Left kidney (tissue), 2 donors: ENCODE results near the gene EFNB2. TPM values are rescaled to one million over a fixed set of nuclear protein-coding genes. Genes with fewer than 3 reads are reported as not detected.

Experiments used
- DNase-seq: peaks from one replicate; pipeline ENCODE4 v3.0.0-alpha.2; 2013
- polyA plus RNA-seq: library from polyadenylated mRNA; unstranded; fragments of 120-200 nt; gene quantifications from one replicate; pipeline ENCODE4 v1.2.1, GENCODE V29; 2013; ENCODE audit not compliant: insufficient read length

The EFNB2 gene
- polyA plus RNA-seq, 1 donor: 140 TPM

DNA sequence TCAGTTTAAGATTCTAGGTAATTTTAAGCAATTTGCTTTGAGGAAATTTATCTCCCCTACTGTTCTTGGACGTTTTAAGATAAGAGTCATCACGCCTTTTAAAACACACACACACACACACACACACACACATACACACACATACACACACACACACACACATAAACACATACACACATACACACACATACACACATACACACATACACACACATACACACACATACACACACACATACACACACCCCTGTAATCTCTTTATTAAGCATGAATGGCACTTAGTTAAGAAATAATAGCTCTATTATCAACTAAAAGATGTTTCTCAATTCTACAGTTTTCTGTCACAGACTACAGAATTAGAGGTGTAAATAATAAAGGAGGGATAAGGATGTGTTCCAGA is 49.2 kb downstream of the EFNB2 start:
- no peak for DNase-seq

DNA sequence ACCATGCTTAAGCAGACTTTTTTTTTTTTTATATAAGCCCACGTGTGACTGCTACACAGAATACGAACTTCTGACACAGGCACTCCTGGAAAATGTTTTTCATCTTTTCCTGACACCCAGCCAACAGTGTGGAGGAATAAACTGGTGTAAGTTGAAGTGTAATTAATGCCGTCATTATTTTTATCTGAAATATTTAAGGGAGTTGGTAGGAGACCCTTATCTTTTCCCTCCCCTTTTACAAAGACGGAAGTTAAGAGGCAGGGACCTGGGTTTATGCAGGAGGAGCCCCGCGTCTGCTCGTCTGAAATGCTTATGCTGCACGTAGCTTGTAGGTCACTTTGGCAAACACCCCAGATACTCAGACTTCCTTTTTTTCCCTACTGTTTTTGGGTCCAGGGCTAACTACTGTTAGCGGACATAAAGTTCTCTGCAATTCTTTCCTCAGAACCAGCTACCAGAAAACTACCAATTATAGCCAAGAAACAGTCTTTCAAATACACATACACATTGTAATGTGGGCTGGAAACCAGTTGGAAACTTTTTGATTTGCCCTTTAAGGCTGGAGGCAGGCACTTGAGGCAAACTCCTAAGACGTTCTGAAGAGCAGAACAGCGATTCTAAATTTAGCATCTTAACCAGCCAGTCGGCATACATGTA is 50.8 kb downstream of the EFNB2 start:
- DNase-seq: no peak

DNA sequence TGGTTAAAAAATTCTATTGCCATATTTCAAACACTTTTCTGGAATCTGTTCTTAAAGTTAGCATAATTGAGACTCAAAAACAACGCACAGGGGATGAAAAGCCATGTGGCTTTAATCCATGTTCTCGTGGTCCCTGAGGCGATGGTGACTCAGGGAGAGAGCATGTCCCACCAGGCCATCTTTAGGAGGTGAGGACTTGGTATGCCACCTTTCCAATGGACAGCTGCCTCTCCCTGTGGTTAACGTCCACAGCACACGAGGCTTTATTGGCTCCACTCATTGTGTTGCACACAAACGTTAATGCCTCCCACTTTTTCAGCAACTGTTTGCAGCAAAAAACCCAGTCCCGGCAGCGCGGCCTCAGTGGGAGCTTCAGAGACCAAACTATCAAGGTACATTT is 51.4 kb downstream of the EFNB2 start:
- DNase-seq: no peak

DNA sequence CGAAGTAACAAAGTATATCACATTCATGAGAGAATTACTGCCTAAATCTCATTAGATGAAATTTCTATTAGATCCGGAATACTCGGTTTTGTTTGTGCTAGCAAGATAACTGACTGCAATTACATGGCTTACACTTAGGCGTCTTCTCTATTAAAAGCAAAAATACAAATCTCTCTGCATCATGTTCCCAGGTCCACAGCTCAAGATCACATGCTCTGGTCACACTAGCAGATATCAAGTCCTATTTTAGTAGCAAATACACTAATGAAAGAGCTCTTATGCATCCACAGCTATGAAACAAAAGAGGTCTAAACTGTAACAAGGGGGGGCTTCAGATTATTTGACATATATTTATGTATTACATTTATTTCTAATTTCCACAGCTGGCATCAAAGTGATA is 53.5 kb downstream of the EFNB2 start:
- no peak for DNase-seq

DNA sequence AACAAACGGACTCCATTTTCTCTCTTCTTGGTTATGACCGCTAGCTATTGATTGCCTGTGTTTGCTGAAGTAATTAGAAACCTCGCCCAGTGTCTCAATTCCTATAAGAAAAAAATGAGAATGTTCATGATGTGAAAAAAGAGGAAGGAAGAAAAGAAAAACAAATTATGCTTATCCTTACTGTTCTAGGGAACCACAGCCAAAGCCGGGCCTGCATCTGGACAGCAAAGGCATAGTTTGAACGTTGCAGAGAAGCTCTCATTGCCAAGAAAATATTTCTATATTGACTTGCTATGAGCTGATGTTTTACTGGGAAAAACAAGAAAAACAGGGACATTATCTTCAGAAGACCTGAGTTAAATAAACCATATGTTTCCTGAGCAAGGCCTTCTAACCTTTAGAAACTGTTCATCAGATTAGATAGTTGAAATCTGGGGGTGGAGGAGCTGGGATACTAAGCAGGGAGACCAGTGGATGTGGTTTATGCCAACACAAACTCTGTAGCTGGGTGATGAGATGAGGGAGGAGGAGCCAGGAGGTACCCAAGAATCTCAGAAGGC is 55.0 kb downstream of the EFNB2 start:
- no peak for DNase-seq

DNA sequence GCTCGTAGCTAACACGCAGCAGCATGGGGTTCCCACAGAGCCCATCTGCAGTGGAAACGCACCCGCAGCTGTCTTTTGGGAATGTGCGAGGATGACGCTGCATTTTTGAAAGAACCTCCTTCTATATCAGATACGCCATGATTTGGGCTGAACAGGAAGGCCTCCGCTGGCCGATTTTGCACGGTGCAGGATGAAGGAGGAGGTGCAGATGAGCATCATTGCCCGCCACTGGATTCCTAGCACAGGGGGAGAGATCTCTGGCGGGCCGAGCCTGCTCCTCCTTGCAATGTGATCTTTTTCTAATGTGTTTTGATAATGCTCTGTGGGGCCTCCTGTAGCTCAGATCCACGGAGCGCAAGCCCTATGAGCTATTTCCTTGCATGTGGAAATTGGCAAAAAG is 55.5 kb downstream of the EFNB2 start:
- DNase-seq: no peak

DNA sequence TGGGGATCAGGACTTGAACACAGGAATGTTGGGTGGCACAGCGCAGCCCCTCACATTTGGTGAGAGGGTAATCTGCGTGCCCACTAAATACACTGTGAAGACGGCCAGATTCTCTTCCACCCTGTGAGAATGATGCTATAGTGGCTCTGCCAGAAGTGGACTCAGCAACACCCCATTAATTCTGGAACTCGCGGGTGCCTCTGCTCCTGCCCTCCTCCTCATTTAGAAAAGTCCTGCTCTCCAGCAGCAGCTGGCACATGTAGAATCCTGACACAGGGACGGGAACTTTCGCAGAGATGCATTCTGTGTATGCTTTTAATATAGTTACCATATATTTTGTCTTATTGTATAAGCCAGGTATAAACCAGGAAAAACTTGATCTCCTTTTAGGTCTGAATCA is 57.3 kb downstream of the EFNB2 start:
- DNase-seq: no peak

DNA sequence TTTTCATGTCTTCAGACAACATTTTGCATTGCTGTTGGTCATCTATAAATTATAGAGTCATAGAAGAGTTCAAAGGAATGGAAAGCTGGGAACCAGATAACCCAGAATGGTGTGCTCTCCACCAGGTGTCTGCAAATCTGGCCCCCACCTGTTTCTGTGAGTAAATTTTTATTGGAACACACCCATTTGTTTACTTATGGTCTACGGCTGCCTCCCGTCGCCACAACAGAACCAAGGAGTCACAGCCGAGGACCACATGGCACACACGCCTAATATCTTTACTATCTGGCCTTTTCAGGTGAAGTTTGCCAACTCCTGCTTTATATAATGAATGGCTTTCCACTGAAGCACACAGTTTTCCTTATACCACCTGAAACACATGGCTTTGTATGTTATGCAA is 58.2 kb downstream of the EFNB2 start:
- no peak for DNase-seq

DNA sequence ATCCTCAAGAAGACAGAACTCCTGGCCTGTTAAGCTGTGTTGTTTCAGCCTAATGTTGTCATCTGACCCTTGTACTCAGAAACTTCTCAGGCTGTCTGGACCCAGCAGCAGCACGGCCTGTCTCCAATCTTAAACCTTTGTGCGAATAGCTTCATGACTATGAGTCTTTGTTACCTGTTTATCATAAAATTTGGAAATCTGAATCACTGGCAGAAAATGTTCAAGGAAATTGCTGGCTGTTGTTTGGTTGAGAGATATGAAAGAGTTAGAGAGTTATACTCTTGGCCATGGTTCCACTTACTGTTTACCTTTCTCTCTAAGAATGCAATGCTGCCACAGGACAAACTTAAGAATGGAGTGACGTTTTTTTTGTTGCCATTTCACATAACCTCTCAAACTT is 59.6 kb downstream of the EFNB2 start:
- DNase-seq: no peak

DNA sequence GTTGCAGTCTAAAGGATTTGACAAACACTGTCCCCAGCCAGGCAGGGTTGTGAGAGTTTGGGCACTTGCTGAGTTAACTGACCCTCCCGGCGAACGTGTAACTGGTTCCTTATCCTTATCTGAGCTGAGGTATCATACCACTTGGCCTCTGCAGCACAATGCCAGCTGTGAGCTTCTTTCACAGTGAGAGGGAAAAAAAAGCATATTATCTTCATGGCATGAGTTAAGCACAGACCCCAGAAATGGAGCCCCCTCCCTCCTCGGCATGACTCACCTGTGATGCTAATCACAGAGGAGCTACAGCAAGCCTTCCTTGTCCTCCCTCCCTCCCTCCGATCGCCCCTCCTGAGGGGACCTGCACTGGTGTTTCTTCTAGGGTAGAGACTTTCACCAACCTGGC is 60.5 kb downstream of the EFNB2 start:
- no peak for DNase-seq

DNA sequence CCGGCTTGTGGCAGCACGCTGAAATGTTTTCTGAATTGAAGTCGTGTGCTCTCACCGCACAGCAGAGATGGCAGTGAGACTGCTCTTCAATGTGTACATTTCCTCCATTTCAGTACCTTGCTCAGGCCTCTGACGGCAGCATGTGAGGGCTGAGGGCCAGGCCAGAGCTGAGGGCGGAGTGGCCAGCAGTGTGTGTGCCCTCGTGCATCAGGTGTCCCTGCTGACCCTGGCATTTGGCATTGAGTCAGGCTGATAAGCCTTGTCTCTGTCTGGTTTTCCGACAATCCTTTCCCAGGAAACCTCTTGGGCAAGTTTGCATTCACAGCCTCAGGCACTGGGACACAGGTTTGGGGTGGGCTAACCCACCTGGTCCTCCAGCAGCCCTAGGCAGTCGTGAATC is 62.3 kb downstream of the EFNB2 start:
- DNase-seq: no peak

DNA sequence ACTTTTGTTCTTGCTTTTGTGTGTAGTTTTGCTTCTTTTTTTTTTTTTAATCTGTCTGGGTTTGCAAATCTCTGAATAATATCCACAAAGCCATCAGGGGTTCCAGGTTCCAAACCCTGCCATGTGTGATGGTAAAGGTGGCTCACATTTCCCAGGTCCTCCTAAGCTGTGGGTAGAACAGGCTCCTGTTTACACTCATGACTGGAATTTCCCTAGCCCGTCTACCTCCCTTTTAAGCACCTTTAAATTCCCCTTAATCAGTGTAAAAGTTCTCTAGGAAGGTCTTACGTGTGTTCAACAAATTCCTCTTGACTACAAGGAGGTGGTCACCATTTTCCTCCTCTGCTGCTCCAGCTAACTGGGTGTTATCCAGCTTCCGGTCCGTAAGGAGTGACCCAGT is 62.8 kb downstream of the EFNB2 start:
- DNase-seq: no peak

DNA sequence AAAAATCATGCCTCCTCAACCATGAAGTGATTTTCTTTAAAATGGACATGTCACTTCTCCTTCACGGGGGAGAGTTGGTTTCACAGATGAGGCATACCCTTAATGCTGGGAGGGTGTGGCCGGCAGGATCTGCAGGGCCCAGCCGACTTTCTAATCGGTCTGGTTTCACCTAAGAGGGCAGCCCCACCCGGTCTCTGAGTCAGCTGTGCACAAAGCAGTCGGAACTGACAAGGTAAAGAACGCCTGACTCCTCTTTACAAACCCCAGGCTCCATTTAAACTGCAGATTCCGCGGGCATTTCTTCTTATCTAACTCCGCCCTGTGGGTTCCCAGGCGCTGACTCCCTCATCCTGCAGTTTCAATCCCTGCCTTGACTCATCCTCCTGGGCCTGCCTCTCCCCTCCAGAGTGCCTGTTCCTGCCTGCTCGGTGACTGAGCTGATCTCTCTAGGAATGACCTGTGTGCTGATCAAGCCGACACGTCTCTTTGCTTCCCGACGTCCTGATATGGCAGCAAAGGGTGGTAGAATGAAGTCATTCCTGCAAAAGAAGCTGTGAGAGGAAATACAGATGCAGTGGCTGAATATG is 63.4 kb downstream of the EFNB2 start:
- no peak for DNase-seq

DNA sequence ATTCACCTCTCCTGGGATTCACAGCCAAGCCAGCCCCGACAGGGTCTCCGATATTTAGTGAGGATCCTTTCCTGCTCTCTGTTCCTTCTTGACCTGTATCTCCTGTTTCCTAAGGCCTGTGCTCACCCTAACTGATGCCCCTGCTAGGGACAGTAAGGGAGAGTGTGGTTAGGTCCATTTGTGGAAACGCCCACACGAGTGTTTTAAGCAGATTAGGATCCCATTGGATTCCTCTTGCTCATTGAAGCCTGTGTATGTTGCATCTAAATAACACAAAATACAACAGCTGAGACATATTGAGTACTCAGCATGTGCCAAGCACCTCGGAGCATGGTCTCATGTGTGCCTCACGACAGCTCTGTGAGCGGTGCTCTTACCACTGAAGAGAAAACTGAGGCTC is 64.9 kb downstream of the EFNB2 start:
- no peak for DNase-seq

DNA sequence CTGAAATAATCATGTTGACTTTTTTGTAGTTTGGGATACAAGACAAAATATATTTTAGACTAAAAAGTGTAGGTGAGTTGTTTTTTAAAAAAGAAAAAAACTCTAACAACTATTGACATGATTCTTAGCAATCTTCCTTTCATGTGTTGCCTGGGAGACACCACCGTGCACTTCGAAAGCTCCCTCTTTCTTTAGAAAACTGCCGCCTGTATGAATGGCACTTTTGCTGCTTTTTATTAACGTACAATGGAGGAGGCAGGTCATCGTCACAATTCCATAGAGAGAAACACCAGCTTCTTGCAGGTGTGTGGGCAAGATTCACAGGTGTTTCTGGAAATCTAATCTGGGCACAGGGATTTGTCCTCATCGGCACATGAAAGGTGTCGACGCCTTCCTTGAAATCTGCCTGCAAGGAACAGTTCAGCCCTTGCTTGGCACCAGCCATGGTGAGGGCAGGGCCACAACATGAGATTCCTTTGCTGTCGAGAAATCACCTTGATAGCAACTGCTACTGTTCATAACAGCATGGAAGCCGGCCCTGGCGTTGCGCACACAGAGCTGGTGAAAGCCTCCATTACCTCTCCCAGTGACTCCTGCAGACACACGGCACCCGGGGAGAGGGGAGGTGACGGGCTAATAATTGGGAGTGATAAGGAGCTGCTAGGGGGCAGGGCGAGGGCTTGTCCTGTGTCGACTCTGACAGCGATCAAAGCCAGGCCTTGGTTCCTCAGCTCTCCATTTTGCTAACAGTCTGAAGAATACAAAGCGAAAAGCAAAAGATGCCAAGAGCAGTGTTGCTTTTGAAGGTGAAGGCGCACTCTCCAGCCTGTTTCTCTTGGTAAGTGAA is 66.5 kb downstream of the EFNB2 start:
- no peak for DNase-seq

DNA sequence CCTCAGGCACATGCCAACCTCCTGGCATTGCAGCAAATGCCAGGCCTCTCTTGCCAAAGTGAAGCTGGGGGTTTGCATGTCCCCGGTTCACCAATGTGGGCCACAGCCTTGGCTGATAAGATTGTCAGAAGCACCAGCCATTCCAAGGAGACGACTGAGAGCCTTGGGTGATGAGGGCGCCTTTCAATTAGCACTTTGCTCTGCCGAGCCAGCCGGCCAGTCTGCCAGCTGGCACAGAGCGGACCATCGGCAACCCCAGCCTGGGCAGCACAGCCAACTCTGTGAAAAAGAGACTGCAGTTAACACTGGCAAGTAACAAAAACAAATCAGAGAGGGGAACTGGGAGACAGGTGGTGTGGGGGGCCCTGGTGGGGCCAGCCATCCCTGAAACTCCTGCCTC is 67.3 kb downstream of the EFNB2 start:
- no peak for DNase-seq

DNA sequence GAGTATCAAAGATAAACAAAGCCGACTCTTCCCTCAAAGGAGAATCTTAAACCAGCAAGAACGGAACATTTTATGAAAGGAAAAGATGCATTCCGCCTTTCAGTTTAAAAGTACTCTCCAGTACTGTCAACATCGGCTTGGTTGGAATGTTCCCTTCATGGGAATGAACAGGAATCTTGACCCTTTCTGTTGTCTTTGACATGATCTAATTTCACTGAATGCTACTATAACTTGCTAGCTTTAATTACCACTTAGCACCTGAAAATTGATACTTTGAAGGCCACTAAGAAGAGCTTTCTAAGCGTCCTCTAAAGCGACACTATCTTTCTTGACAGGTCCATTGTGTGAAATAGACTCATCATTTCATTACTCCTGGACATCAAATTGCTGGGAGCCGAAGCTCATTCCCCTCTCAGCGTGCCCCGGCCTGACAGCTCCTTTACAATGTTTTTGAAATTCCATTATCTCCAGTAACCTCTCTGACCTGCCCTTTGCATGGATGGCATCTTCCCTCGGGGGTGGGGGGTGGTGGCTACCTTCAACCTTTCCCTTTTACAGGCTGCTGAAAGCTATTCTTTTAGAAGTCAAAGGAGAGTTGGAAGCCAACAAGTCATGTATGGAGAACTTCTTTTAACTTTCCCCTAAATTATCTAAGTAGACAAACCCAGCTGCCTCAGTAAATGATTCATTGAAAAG is 67.9 kb downstream of the EFNB2 start:
- DNase-seq: peak; percentile 49

DNA sequence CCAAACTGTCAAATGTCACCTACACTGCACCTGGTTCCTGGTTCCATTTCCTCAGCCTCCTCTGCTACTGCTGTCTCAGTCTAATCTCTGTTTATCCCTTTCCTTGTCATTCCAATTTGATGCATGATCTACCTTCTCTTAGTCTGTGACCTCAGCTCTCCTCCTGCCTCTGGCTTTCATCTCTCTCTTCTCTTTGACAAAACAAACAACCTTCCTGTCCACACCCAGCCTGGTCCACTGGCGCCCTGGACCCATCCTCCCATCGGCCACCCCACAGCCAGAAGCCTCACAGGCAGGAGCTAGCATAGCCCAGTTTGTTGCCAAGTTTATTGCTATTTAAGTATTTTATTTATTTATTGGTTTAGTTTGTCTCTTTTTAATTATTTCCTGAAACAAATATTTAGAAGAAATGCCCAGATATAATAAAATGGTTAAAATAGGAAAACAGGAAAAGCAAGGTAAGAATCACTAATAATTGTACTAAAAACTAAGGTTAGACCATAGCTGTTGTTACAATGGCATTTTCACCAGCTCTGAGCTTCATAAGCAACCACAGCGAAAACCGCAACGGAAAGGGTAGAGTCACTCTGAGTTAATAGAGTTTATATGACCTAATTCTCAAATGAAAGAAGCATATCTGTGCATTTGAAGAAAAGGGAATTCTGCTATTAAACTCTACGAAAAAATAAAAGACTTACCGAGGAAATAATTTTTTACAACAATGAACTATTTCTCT is 68.6 kb downstream of the EFNB2 start:
- no peak for DNase-seq

DNA sequence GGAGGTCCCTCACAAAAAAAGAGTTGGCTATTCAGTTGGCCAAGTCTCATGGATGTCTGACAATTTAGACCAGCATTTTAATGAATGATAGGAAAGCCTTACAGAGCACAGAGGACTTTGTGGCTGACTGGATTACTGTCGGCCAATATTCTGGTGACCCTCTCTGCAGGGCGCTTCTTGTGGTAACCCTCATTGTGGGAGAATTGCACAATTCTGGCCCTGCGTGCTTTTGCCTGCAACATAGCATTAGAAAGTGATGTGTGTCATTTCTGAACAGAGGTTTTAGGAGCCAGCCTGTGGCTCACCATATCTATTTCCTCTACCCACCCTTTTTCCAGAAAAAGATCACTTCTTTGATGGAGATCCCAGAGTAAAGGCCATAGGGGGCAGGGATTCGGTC is 71.4 kb downstream of the EFNB2 start:
- no peak for DNase-seq

DNA sequence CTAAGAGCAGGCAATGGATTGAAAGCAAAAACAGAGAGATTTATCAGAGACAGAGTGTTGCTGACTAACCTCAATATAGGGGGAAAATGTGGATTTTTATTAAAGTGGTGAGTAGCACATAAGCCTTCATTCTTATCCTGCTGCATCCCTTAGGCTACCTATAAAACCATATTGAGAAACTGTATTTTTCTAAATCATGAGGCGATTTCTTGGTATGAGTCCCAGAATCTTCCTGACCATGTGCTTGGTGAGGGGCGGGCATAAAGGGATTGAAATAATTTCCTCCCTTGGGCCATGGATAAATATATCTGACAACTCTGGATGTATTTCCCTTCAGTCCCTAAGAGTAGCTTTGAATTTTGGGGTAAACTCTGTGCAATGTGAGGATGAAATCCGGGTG is 72.8 kb downstream of the EFNB2 start:
- DNase-seq: no peak

DNA sequence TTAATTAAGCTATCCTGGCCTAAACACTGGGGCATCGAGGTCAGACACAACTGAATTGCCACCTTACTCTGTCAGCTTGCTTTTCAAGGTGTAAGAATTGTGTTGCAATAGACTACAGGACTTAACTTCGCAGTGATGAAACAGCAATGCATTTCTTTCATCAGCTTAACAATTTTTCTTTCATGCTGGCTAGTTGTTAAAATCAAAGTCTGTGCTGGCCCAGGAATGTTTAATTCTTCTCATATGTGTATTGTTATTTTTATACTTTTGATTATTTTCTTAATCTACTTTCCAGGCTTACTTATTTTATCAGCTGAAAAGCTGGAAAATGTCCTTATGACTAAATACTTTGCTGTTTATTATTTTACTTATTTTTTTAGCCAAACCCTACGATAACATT is 79.7 kb downstream of the EFNB2 start:
- DNase-seq: no peak

DNA sequence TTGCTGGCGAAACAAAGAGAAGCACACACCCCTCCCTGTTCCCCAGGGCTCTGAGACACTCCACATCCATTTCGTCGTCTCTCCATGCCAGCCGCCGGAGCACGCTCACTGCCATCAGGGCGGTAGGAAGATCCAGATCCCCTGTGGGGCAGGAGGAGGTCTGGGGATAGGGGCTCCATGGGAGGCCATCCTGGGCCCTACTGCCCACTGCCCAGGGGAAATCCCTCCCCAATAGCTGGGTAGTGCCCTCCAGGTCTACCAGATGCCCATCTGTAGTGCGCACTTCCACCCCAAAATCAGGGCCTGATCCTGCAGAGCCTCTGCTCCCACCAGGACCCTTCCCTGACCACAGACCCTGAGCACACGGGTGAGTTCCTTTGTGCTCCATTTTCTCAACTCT is 80.3 kb downstream of the EFNB2 start:
- no peak for DNase-seq
